Measurements from ENCODE around the gene MTCL3.

MTCL3 gene

GRCh38 chr6:127566119-127566518 is 47.0 kb upstream of the MTCL3 start:
- Histone ChIP-seq H3K4me3 (replicated peaks in 1 of 3; ENCODE audit: insufficient read depth in 1 of 3, low read depth in 1 of 3, low read length in 3 of 3) (no peak overlapping the region), H3K9me1 (replicated peaks; ENCODE audit: control insufficient read depth, extremely low read depth, insufficient read depth, low read length) (no peaks in the 10 kb centered on the region), H3K79me2 (ENCODE audit: control insufficient read depth, insufficient read depth, low read length) (no peaks in the 10 kb centered on the region), H2AFZ (ENCODE audit: low read depth, low read length) (no peak overlapping the region), H3K4me2 (ENCODE audit: insufficient read depth, low read length) (no peak overlapping the region), H3K27me3 (ENCODE audit: control insufficient read depth in 2 of 2, insufficient read depth in 2 of 2, low read length in 2 of 2) (peaks cover 0 to 4% of the 10 kb centered on the region in 2 experiments), H4K20me1 (replicated peaks; ENCODE audit: control insufficient read depth, extremely low read depth, insufficient read depth, low read length) (no peaks in the 10 kb centered on the region), H3K9me3 (replicated peaks; ENCODE audit: control insufficient read depth, insufficient read depth, low read length) (no peaks in the 10 kb centered on the region), H3K9ac (replicated peaks; ENCODE audit: extremely low read depth, insufficient read depth, low read length) (no peak overlapping the region), H3K36me3 (ENCODE audit: control insufficient read depth in 2 of 2, extremely low read depth in 1 of 2, insufficient read depth in 2 of 2, low read length in 2 of 2) (no peaks in the 10 kb centered on the region), H3K27ac (ENCODE audit: insufficient read depth, low read depth, low read length) (no peak overlapping the region), H3K4me1 (ENCODE audit: control insufficient read depth, extremely low read depth, insufficient read depth, low read length) (no peaks in the 10 kb centered on the region)
- CTCF ChIA-PET: no interaction called here
- no TSS peak for BruUV-seq (replicated peaks)
- intact Hi-C loops (cut with micrococcal nuclease): no loop called here
- DNase-seq (ENCODE audit: low read depth, low spot score): no peak
- TF ChIP-seq JUN (IDR thresholded peaks at IDR 0.05; ENCODE audit: borderline replicate concordance, insufficient read depth, insufficient read length, low read depth) (no peak), MYC (IDR thresholded peaks at IDR 0.05; ENCODE audit: low read depth, low read length) (no peak), GATA2 (IDR thresholded peaks at IDR 0.05; ENCODE audit: insufficient read depth, insufficient read length, low read depth, low read length) (no peak), POLR2AphosphoS5 (IDR thresholded peaks at IDR 0.05; ENCODE audit: insufficient read depth, low read depth, low read length) (no peak), CTCF (IDR thresholded peaks at IDR 0.05; ENCODE audit: extremely low read depth in 1 of 2, insufficient read depth in 1 of 2, low read depth in 1 of 2, low read length in 2 of 2) (no peak), POLR2A (IDR thresholded peaks at IDR 0.05; ENCODE audit: low read depth, low read length) (no peak), MAX (IDR thresholded peaks at IDR 0.05; ENCODE audit: insufficient read depth, insufficient read length) (no peak), FOS (IDR thresholded peaks at IDR 0.05; ENCODE audit: borderline replicate concordance, insufficient read depth, low read length) (no peak), EZH2 (IDR thresholded peaks at IDR 0.05; ENCODE audit: borderline replicate concordance, low read depth, low read length, severe bottlenecking) (no peak)
- no peak for FAIRE-seq
- POLR2A ChIA-PET: no interaction called here
- dilution Hi-C loops (cut with MboI; ENCODE audit: extremely low pct_ligation_motif_present, low sequenced_read_pairs): no loop called here
